Activated CD8-positive, alpha-beta T cell treated with anti-CD3 and anti-CD28 coated beads, Interleukin-2, amount 10 ng/mL, durations not matched to agents 7 days and 5 days (primary cell): Measurements from ENCODE around the gene SLU7. TPM values are rescaled to one million over a fixed set of nuclear protein-coding genes. Genes with fewer than 3 reads are reported as not detected.

ENCODE experiments used
- ATAC-seq: fragments of 150-1000 bp; cut with Tn5 transposase; one replicate; pipeline ENCODE4 v1.10.0; 2021; ENCODE audit warnings: moderate library complexity
- CTCF ChIA-PET: fragments of 350-600 bp; sonication (Branson Sonifier 250); formaldehyde crosslinking; loops from one replicate; lab custom pipeline; 2021; ENCODE audit warnings: antibody characterized with exemption; lab: Charles Lee
- POLR2A ChIA-PET: fragments of 350-600 bp; sonication (Branson Sonifier 250); formaldehyde crosslinking; loops from one replicate; lab custom pipeline; 2021; ENCODE audit warnings: antibody characterized with exemption; lab: Charles Lee
- DNase-seq: peaks from one replicate; pipeline ENCODE4 v3.0.0-alpha.2; 2020
- H3K27ac Mint-ChIP-seq: one replicate; pipeline ENCODE4 v1.8.0; 2021; ENCODE audit warnings: mild to moderate bottlenecking, mixed read lengths
- H3K27me3 Mint-ChIP-seq: one replicate; pipeline ENCODE4 v1.8.0; 2021; ENCODE audit warnings: low read depth, mixed read lengths
- H3K36me3 Mint-ChIP-seq: one replicate; pipeline ENCODE4 v1.8.0; 2021; ENCODE audit warnings: low read depth, mixed read lengths
- H3K4me1 Mint-ChIP-seq: one replicate; pipeline ENCODE4 v1.8.0; 2021; ENCODE audit warnings: low read depth, mixed read lengths
- H3K4me3 Mint-ChIP-seq: one replicate; pipeline ENCODE4 v1.8.0; 2021; ENCODE audit warnings: mild to moderate bottlenecking, mixed read lengths
- H3K9me3 Mint-ChIP-seq: one replicate; pipeline ENCODE4 v1.8.0; 2022; ENCODE audit warnings: mixed read lengths; ENCODE audit not compliant: insufficient read depth
- total RNA-seq, 2 experiments: library from RNA; stranded (reverse); gene quantifications; one replicate each; pipeline ENCODE4 v1.2.3, GENCODE V29; 2021

Gene SLU7
- total RNA-seq, 2 experiments from 2014 or later, result 41.0 to 46.9 TPM

GRCh38 chr5:160366230-160366629 is 52.7 kb downstream of the SLU7 start:
- H3K27ac Mint-ChIP-seq, result no peak overlapping the region
- no peaks in the 10 kb centered on the region for H3K36me3 Mint-ChIP-seq
- ChIA-PET CTCF (interaction anchor here (1.0 kb wide), 1 partner anchor 21 kb away, joined by 3 read pairs; no protein-coding TSS in a partner anchor), POLR2A (no interaction called here)
- no peaks in the 10 kb centered on the region for H3K9me3 Mint-ChIP-seq
- H3K27me3 Mint-ChIP-seq, result peaks cover 37% of the 10 kb centered on the region
- H3K4me3 Mint-ChIP-seq, result no peak overlapping the region
- peaks cover 11% of the 10 kb centered on the region for H3K4me1 Mint-ChIP-seq
- DNase-seq (no peak), ATAC-seq (no peak)

DNA sequence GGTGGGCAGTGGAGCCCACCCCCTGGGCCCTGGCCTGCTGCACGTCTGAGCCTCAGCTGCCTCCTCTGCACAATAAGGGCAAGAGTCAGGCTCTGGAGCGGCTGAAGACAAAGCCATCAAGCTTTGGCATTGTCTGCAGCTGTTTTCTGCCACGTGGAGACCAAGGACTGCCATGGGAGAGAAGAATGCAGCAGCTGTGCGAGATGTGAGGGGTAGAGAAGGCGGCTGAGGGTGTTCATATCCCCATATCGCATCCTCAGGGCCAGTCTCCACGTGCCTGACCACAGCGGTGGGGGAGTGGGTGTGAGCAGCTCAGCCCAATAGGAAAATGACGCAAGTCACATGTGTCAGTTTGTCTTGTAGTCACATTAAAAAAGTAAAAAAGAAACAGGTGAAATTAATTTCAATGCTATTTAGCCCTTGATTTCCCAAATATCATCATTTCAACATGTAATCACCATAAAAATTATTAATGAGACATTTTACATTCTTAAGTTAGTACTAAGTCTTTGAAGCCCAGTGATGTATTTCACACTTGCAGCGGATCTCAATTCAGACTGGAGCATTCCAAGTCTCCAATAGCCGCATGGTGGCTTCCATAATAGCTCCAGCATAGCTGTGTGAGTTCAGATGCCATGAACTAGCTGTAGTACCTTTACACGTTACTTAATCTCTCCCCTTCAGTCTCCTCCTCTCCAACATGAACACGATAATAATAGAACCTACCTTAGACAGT is 55.1 kb downstream of the SLU7 start:
- H3K9me3 Mint-ChIP-seq, result no peaks in the 10 kb centered on the region
- ChIA-PET POLR2A (no interaction called here), CTCF (no interaction called here)
- no peak for ATAC-seq
- DNase-seq, result no peak
- H3K36me3 Mint-ChIP-seq, result no peaks in the 10 kb centered on the region
- no peak overlapping the region for H3K4me3 Mint-ChIP-seq
- no peak overlapping the region for H3K27ac Mint-ChIP-seq
- peaks cover 23% of the 10 kb centered on the region for H3K27me3 Mint-ChIP-seq
- H3K4me1 Mint-ChIP-seq, result no peaks in the 10 kb centered on the region

GRCh38 chr5:160363211-160363610 is 55.7 kb downstream of the SLU7 start:
- H3K27ac Mint-ChIP-seq, result no peak overlapping the region
- ChIA-PET POLR2A (no interaction called here), CTCF (no interaction called here)
- no peaks in the 10 kb centered on the region for H3K4me1 Mint-ChIP-seq
- no peak for DNase-seq
- no peaks in the 10 kb centered on the region for H3K9me3 Mint-ChIP-seq
- no peaks in the 10 kb centered on the region for H3K36me3 Mint-ChIP-seq
- peaks cover 19% of the 10 kb centered on the region for H3K27me3 Mint-ChIP-seq
- ATAC-seq, result no peak
- no peak overlapping the region for H3K4me3 Mint-ChIP-seq

GRCh38 chr5:160361624-160362228 is 57.2 kb downstream of the SLU7 start:
- ATAC-seq (no peak), DNase-seq (no peak)
- no peaks in the 10 kb centered on the region for H3K36me3 Mint-ChIP-seq
- H3K4me1 Mint-ChIP-seq, result no peaks in the 10 kb centered on the region
- CTCF ChIA-PET, result interaction anchor here (1.3 kb wide), 1 partner anchor 340 kb away, joined by 3 read pairs; no protein-coding TSS in a partner anchor
- POLR2A ChIA-PET, result no interaction called here
- no peak overlapping the region for H3K27ac Mint-ChIP-seq
- no peak overlapping the region for H3K4me3 Mint-ChIP-seq
- H3K27me3 Mint-ChIP-seq, result peaks cover 8% of the 10 kb centered on the region
- H3K9me3 Mint-ChIP-seq, result no peaks in the 10 kb centered on the region

GRCh38 chr5:160360310-160360709 is 58.6 kb downstream of the SLU7 start:
- ChIA-PET POLR2A (no interaction called here), CTCF (interaction anchor here (1.3 kb wide), 1 partner anchor 338 kb away, joined by 3 read pairs; no protein-coding TSS in a partner anchor)
- Mint-ChIP-seq H3K4me1 (no peaks in the 10 kb centered on the region), H3K9me3 (no peaks in the 10 kb centered on the region), H3K27ac (no peak overlapping the region), H3K4me3 (no peak overlapping the region), H3K36me3 (no peaks in the 10 kb centered on the region), H3K27me3 (peaks cover 8% of the 10 kb centered on the region)
- ATAC-seq, result no peak
- DNase-seq, result no peak

DNA sequence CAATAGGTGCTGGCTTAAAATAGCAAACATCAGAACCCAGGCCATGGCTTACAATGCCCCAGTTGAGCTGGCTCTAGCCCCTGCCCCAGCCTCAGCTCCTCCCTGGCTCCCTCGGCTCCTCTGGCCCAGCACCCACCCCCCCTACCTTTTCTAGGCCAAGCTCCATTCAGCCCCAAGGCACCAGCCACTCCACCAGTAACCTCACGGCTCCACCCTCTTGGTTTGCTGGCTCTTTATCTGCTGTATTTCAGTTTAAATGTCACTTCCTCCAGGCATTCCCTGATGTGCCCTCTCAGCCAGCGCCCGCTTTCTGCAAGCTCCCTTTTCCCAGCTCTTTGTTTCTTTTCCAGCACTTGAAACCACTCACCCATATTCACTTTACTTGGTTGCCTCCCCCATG is 59.1 kb downstream of the SLU7 start:
- Mint-ChIP-seq H3K27ac (no peak overlapping the region), H3K9me3 (no peaks in the 10 kb centered on the region), H3K4me1 (no peaks in the 10 kb centered on the region), H3K27me3 (peaks cover 6% of the 10 kb centered on the region), H3K4me3 (no peak overlapping the region), H3K36me3 (no peaks in the 10 kb centered on the region)
- ChIA-PET POLR2A (no interaction called here), CTCF (no interaction called here)
- DNase-seq, result no peak
- no peak for ATAC-seq

DNA sequence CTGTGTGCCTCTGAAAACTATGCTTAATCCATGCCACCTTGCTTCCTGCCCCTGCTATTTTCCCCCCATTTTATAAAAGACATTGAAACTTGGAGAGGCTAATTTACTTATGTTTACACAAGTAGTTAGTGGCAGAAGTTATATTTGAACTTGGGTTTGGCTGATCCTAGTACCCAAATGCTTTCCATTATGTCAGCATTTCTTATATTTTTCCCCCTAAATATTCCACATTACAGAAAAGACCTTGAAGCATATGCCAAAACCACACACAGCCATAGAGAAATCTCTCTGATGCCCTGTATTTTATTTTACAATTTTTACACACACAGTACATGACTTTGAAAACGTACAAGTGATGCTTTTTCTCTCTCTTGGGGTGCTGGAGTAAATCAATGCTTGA is 59.6 kb downstream of the SLU7 start:
- H3K4me3 Mint-ChIP-seq, result no peak overlapping the region
- H3K27me3 Mint-ChIP-seq, result peaks cover 6% of the 10 kb centered on the region
- CTCF ChIA-PET, result no interaction called here
- POLR2A ChIA-PET, result no interaction called here
- H3K4me1 Mint-ChIP-seq, result no peaks in the 10 kb centered on the region
- DNase-seq (no peak), ATAC-seq (no peak)
- H3K9me3 Mint-ChIP-seq, result no peaks in the 10 kb centered on the region
- H3K36me3 Mint-ChIP-seq, result no peaks in the 10 kb centered on the region
- H3K27ac Mint-ChIP-seq, result no peak overlapping the region

DNA sequence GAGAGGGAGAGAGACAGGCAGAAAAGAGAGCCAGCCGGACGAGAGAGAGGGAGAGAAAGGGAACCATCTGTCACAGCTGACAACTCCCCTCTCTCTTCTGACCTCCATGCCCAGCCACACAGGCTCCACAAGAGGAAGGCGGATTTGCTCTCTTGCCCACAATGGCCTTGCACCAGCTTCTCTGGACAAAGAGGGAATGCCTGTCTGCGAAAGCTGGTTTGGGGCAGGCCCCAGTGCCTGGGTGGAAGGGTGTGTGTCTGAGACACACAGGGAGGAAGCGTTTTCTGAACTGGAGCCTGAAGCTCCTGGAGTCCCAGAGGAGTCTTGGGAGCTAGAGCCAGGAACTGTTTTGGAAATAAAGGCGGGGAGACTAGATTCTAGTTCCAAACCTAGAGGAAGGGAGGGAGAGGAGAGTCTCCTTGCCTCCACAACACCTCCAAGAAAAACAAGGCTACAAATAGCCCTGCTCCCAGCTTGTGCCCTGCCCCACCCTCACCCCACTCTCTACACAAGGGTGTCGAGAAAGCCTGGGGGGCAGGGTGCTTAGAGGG is 60.9 kb downstream of the SLU7 start:
- Mint-ChIP-seq H3K4me3 (no peak overlapping the region), H3K4me1 (no peaks in the 10 kb centered on the region), H3K27me3 (peaks cover 10% of the 10 kb centered on the region), H3K9me3 (no peaks in the 10 kb centered on the region), H3K27ac (no peak overlapping the region), H3K36me3 (no peaks in the 10 kb centered on the region)
- DNase-seq (no peak), ATAC-seq (no peak)
- CTCF ChIA-PET, result no interaction called here
- POLR2A ChIA-PET, result no interaction called here

GRCh38 chr5:160357394-160357793 is 61.5 kb downstream of the SLU7 start:
- ChIA-PET POLR2A (no interaction called here), CTCF (no interaction called here)
- peaks cover 10% of the 10 kb centered on the region for H3K27me3 Mint-ChIP-seq
- H3K27ac Mint-ChIP-seq, result no peak overlapping the region
- H3K36me3 Mint-ChIP-seq, result no peaks in the 10 kb centered on the region
- ATAC-seq (no peak), DNase-seq (no peak)
- H3K9me3 Mint-ChIP-seq, result no peaks in the 10 kb centered on the region
- no peak overlapping the region for H3K4me3 Mint-ChIP-seq
- no peaks in the 10 kb centered on the region for H3K4me1 Mint-ChIP-seq

- H3K4me3 Mint-ChIP-seq, result no peak overlapping the region
- ChIA-PET POLR2A (no interaction called here), CTCF (no interaction called here)
- no peaks in the 10 kb centered on the region for H3K9me3 Mint-ChIP-seq
- ATAC-seq (no peak), DNase-seq (no peak)
- no peaks in the 10 kb centered on the region for H3K4me1 Mint-ChIP-seq
- H3K27ac Mint-ChIP-seq, result no peak overlapping the region
- peaks cover 10% of the 10 kb centered on the region for H3K27me3 Mint-ChIP-seq
- no peaks in the 10 kb centered on the region for H3K36me3 Mint-ChIP-seq
These were observed 62.1 kb downstream of the SLU7 start for GRCh38 chr5:160356550-160357347.

DNA sequence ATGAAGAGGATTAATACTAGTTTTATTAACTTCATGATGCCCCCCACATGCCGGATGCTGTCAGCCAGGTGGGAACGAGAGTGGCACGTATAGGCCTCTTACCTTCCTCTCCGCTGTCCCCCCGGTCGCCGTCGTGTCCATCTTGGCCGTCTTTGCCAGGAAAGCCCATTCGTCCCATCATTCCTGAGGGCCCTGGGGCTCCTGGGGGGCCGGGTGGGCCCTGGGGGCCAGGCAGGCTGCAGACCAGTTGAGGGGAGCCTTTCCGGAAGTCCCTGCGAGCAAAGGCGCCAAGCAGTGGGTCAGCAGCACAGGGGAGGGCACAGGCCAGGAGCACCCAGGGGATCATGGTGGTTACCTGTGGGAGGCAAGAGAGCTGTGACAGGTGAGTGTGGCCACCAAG is 64.2 kb downstream of the SLU7 start:
- CTCF ChIA-PET, result no interaction called here
- peaks cover 4% of the 10 kb centered on the region for H3K27me3 Mint-ChIP-seq
- no peaks in the 10 kb centered on the region for H3K9me3 Mint-ChIP-seq
- POLR2A ChIA-PET, result no interaction called here
- no peak for ATAC-seq
- H3K27ac Mint-ChIP-seq, result no peak overlapping the region
- H3K4me3 Mint-ChIP-seq, result no peak overlapping the region
- no peaks in the 10 kb centered on the region for H3K36me3 Mint-ChIP-seq
- H3K4me1 Mint-ChIP-seq, result no peaks in the 10 kb centered on the region
- no peak for DNase-seq

- Mint-ChIP-seq H3K9me3 (no peaks in the 10 kb centered on the region), H3K4me1 (no peaks in the 10 kb centered on the region), H3K36me3 (no peaks in the 10 kb centered on the region), H3K27ac (no peak overlapping the region), H3K27me3 (peaks cover 4% of the 10 kb centered on the region), H3K4me3 (no peak overlapping the region)
- DNase-seq (no peak), ATAC-seq (no peak)
- POLR2A ChIA-PET, result no interaction called here
- CTCF ChIA-PET, result no interaction called here
These were observed 65.5 kb downstream of the SLU7 start for GRCh38 chr5:160353379-160353778.
